ENCODE measurements around the gene APLF. TPM values are rescaled to one million over a fixed set of nuclear protein-coding genes. Genes with fewer than 3 reads are reported as not detected.

The APLF gene
- total RNA-seq, 1 donor from 2014 or later = 4.4 TPM

- H3K27ac Mint-ChIP-seq (ENCODE audit: unreplicated experiment) = no peak overlapping the region
Observed at GRCh38 chr2:68620772-68621171, 153.4 kb downstream of the APLF start.

DNA sequence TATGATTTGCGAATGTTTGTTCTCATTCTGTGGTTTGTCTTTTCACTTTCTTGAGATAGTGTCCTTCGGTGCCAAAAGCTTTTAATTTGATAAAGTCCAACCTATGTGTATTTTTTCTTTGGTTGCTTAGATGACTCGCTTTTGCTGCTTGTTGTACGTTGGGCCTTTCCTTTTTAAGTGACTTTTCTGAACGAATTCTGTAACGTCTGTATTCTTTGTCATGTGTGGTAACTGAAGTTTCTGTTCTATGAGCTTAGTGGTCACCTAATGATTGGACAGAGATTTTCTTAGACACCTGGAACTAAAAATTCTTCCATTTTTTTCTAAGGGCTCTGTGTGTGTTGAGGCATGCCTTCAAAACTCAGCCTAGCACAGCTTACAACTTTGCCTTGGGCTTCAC, 156.4 kb downstream of the APLF start:
- H3K4me1 Mint-ChIP-seq (ENCODE audit: low read depth, unreplicated experiment) = no peaks in the 10 kb centered on the region
- no peak for DNase-seq
- peaks cover 2% of the 10 kb centered on the region for H3K9me3 Mint-ChIP-seq (ENCODE audit: unreplicated experiment)
- TF ChIP-seq CTCF (IDR thresholded peaks at IDR 0.05; ENCODE audit: partially characterized antibody, unreplicated experiment) = no peak
- peaks cover 9% of the 10 kb centered on the region for H3K36me3 Mint-ChIP-seq (ENCODE audit: unreplicated experiment)
- no peak overlapping the region for H3K27ac Mint-ChIP-seq (ENCODE audit: unreplicated experiment)
- H3K27me3 Mint-ChIP-seq (ENCODE audit: unreplicated experiment) = no peaks in the 10 kb centered on the region
- no peak overlapping the region for H3K4me3 Mint-ChIP-seq (ENCODE audit: unreplicated experiment)

More at GRCh38 chr2:68620772-68621171, 153.4 kb downstream of the APLF start:
- no peak overlapping the region for H3K4me3 Mint-ChIP-seq (ENCODE audit: unreplicated experiment)
- H3K27me3 Mint-ChIP-seq (ENCODE audit: unreplicated experiment) = no peaks in the 10 kb centered on the region
- no peak for TF ChIP-seq CTCF (IDR thresholded peaks at IDR 0.05; ENCODE audit: partially characterized antibody, unreplicated experiment)
- H3K9me3 Mint-ChIP-seq (ENCODE audit: unreplicated experiment) = no peaks in the 10 kb centered on the region
- H3K4me1 Mint-ChIP-seq (ENCODE audit: low read depth, unreplicated experiment) = no peaks in the 10 kb centered on the region
- H3K36me3 Mint-ChIP-seq (ENCODE audit: unreplicated experiment) = peaks cover 4% of the 10 kb centered on the region
- no peak for DNase-seq

- Mint-ChIP-seq H3K4me1 (ENCODE audit: low read depth, unreplicated experiment) (no peaks in the 10 kb centered on the region), H3K27me3 (ENCODE audit: unreplicated experiment) (no peaks in the 10 kb centered on the region), H3K36me3 (ENCODE audit: unreplicated experiment) (peaks cover 10% of the 10 kb centered on the region), H3K4me3 (ENCODE audit: unreplicated experiment) (no peak overlapping the region), H3K9me3 (ENCODE audit: unreplicated experiment) (peaks cover 2% of the 10 kb centered on the region), H3K27ac (ENCODE audit: unreplicated experiment) (no peak overlapping the region)
- DNase-seq = no peak
- no peak for TF ChIP-seq CTCF (IDR thresholded peaks at IDR 0.05; ENCODE audit: partially characterized antibody, unreplicated experiment)
Observed at GRCh38 chr2:68627615-68628014, 160.2 kb downstream of the APLF start.

Other genes starting within 250 kb of the APLF start
- 53.4 TPM for gene PPP3R1, start 215.1 kb upstream of the APLF start, total RNA-seq (ENCODE audit: unreplicated experiment)
- gene CNRIP1, start 147.6 kb upstream of the APLF start, total RNA-seq (ENCODE audit: unreplicated experiment) = 28.0 TPM
- not detected for gene PLEK, start 102.3 kb upstream of the APLF start, total RNA-seq (ENCODE audit: unreplicated experiment)
- 0.81 TPM for gene FBXO48, start 291 bp upstream of the APLF start, total RNA-seq (ENCODE audit: unreplicated experiment)
- gene PROKR1, start 176.0 kb downstream of the APLF start, total RNA-seq (ENCODE audit: unreplicated experiment) = 0.83 TPM